GM19463 (cell line): ENCODE measurements around the gene SYNC.
"Not testable (repeated sequence)": the region's sequence is repeated elsewhere in the genome, so short reads cannot be mapped to it uniquely, and the experiment has no call there.

Experiments
- ATAC-seq: cut with Tn5 transposase; IDR thresholded peaks from one replicate; pipeline ENCODE4 v1.9.1; 2021; ENCODE audit warnings: mild to moderate bottlenecking, moderate library complexity; ENCODE audit not compliant: unreplicated experiment

The SYNC gene

DNA sequence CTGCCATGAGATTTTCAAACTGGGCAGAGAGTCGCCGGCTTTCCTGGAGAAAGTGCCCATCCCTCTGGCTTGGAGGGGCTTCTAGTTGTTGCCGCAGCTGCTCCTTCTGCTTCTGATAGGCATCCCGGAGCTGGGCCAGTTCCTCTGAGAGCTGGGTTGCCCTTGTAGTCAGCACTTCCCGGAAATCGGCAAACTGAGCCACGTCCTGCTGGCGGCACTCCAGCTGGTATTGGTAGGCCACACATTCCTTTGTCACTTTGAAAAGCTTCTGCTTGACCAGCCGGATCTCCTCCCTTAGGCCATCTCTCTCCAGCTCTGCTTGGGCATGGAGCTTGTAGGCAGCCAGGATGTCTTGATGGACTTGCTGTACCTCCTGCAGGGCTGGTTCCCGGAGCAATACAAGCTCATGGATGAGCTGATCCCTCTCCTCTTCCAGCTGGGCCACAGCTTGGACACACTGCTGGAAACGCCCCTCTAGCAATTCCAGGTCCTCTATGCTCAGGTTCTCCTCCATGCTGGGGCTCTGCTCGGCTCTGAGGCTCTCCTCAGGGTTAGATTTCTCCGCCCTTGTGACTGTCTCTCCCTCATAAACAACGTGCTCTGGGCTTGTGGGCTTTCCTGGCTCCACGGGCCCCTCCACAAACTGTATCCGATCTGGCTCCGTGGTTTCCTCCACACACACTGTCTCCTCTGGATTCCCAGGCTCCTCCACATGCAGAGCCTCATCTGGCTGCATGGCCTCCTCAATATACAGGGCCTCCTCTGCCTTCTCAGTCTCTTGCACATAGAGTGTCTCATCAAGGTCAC, 7.3 kb downstream of the SYNC start:
- ATAC-seq: no peak

DNA sequence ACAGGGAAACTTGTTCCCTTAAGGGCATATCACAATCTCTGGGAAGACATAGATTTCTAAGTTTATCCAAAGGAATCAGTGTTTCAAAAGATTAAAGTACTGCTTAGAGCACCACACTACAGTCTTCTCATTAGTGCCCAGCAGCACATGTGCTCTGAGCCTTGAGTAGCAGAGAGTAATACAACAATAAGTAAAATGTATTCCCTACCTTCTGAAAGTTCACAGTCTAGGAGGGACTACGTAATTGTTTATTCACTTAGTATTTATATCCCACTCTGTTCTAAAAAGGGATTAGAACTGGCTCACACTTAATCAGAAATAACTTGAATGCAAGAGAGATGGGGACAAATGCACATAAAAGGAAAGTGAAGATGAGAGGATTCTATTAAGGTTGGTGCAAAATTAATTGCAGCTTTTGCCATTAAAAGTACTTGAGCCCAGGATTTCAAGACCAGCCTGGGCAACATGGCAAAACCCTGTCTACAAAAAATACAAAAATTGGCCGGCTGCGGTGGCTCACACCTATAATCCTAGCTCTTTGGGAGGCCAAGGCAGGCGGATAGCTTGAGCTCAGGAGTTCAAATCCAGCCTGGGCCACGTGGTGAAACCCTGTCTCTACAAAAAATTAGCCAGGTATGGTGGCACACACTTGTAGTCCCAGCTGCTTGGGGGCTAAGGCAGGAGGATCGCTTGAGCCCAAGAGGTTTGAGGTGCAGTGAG, 9.0 kb downstream of the SYNC start:
- ATAC-seq: no peak

- ATAC-seq: no peak
These were observed 16.2 kb downstream of the SYNC start for GRCh38 chr1:32686387-32686786.

DNA sequence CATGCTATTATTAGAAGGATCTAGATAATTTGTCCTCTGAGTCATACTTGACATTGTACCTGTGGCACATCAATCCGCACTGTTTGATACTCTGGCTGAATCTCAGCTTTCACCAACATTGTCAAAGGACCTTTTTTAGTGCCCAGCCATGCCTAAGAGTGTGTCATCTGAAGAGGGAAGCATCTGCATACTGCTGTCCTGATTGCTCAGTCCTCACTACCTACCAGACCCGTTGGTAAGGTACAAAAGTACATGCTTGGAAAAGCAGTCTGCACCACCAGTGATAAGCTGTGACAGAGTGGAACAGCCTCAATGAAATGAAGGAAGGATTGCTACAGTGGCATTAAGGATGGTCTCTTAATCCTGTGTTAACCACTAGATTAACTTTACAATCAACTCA, 17.1 kb downstream of the SYNC start:
- ATAC-seq: no peak

DNA sequence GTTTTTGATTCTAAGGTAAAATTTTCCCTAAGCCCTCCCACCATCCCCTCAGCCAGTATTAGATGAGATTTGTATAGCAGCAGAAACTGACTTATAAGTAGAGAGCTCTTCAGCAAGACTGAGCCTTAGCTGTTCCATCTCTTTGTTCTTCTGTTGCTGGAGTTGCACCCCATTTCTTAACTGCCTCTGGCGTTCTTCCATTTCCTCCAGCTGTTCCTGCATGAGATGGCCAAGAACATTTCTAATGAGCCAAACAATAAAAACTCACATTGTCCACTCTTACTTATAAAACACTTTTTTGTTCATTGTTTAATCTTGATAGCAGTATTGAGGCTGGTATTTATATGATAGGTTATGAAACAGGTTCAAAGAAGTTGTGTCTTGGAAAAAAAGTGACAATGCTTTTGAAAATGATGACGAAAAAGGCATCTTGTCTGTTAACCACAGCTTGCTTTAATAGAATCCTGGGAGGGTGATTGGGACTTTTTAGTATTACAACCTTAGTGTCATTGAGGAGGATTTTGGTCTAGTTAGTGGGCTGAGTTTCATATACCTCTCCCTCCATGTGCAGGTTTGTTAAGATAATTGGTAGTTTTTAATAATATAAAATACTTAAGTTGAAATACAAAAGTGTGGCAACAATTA, 18.3 kb downstream of the SYNC start:
- ATAC-seq: no peak

DNA sequence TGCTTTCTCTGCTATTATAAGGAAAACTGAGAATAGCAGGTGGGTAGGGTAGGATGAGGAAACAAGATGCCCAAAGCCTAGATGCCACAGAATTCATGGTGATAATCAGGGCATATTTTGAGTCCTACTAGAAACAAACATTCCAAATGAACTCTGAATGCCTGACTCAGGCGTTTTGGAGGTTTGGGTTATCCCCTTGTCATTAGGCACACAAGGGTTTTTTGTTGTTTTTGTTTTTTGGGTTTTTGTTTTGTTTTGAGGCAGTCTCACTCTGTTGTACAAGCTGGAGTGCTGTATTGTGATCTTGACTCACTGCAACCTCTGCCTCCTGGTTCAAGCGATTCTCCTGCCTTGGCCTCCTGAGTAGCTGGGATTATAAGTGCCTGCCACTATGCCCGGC, 19.2 kb downstream of the SYNC start:
- ATAC-seq: no peak

- ATAC-seq: no peak
These were observed 20.6 kb downstream of the SYNC start for GRCh38 chr1:32681999-32682398.

- ATAC-seq: no peak
These were observed 21.1 kb downstream of the SYNC start for GRCh38 chr1:32681509-32681908.

- no peak for ATAC-seq
These were observed 21.9 kb downstream of the SYNC start for GRCh38 chr1:32680642-32681041.

DNA sequence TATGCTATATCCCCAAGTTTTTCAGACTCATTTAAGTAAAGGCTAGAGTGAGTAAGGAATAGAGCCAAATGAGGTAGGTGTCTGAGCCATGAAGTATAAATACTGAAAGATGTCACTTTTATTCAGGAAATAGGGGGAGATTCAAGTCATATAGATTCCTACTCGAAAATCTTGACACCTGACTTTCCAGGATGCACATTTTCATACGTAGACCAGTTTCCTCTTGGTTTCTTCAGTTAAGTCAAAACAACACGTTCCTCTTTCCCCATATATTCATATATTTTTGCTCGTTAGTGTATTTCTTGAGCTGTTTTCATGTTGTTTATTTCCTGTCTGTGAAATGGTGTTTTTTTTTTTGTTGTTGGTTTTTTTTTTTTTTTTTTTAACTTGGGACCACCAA, 22.6 kb downstream of the SYNC start:
- not testable (repeated sequence) for ATAC-seq

DNA sequence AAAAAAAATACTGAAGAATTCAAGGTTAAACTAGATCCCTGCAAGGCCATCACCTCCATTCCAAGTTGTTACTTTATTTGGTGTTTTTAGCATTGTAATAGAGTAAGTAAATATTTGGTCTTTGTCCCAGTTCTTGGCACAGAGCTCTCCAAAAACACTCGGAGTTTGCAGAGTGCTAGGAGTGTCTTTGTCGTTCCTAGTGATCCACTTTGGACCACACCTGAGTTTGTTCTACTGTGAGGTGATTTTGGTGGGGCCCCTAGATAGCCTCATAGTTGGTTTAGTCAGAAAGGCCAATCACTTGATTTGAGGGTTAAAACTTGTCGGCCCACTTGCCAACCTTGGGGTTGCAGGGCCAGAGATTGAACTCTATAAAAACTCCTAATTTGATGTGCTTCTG, 25.6 kb downstream of the SYNC start:
- ATAC-seq: no peak

DNA sequence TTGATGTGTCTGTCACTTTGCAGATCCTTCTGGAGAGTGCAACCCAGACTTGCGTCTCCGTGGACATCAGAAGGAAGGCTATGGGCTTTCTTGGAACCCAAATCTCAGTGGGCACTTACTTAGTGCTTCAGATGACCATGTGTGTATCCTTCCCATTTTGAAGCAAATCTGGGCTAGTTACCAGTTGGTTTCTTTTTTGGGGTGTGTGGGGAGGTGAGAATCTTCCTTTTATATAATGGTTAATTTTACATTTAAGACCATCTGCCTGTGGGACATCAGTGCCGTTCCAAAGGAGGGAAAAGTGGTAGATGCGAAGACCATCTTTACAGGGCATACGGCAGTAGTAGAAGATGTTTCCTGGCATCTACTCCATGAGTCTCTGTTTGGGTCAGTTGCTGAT, 33.9 kb downstream of the SYNC start:
- not testable (repeated sequence) for ATAC-seq

- ATAC-seq: no peak
These were observed 35.5 kb downstream of the SYNC start for GRCh38 chr1:32666901-32667566.

GRCh38 chr1:32665915-32666314, 36.7 kb downstream of the SYNC start:
- no peak for ATAC-seq

- ATAC-seq: no peak
These were observed 43.0 kb downstream of the SYNC start for GRCh38 chr1:32659581-32659980.

DNA sequence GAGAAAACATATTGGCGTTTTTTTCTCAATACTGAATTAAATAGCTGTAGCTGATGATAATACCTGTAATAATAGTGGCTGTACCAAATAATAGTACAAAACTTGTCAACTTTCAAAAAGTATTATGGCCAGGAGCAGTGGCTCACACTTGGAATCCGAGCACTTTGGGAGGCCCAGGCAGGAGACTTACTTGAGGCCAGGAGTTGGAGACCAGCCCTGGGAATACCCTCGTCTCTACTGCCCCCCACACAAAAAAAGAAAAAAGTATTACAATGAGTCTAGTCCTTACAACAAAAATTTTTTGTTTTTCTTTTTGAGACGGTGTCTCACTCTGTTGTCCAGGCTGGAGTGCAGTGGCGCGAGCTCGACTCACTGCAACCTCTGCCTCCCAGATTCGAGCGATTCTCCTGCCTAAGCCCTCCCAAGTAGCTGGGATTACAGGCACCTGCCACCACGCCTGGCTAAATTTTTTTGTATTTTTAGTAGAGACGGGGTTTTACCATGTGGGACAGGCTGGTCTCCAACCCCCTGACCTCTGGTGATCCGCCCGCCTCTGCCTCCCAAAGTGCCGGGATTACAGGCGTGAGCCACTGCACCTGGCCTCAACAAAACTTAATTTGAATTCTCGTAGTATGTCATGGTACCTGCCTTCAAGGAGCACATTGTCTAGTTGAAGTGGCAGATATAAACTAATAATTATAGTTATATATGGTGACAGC, 50.2 kb downstream of the SYNC start:
- ATAC-seq: no peak

DNA sequence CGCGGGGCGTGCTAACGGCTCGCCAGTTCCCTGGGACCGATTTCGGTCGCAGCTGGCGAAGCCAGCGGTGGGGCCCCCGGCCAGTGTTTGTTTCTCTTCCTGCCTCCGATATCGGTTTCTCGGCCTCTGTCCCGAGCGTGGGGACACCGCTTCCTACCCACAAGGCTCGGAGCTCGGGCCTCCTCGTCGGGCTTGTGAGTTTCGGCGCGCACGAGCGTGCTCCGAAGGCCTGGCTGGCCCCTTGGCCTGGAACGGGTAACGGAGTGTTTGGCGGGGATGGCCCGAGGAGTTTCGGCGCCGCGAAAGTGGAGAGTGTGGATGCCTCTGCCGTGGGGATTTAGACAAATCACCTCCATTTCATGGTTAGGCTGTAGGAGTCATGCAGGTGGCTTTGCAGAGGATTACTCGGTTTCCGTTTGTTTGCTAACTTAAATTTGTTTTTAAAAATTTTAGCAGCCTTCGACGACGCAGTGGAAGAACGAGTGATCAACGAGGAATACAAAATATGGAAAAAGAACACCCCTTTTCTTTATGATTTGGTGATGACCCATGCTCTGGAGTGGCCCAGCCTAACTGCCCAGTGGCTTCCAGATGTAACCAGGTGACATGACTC, 51.0 kb downstream of the SYNC start:
- peak; percentile 4 for ATAC-seq

GRCh38 chr1:32650752-32651460, 51.7 kb downstream of the SYNC start, which contains the start of gene RBBP4:
Gene RBBP4 (plus strand): TSS chr1:32651208. CDS start chr1:32651307, 99 bp downstream.
- ATAC-seq: peak; percentile 81

GRCh38 chr1:32650248-32650751, 52.3 kb downstream of the SYNC start, which contains the start of gene ZBTB8OS:
Gene ZBTB8OS (minus strand): TSS chr1:32650550. CDS start chr1:32650529, 21 bp downstream.
- ATAC-seq: peak; percentile 65
